Kidney epithelial cell (primary cell): Measurements from ENCODE around the gene SELENOV. TPM values are rescaled to one million over a fixed set of nuclear protein-coding genes. Genes with fewer than 3 reads are reported as not detected.

Experiments
- DNase-seq: peaks from one replicate; pipeline ENCODE4 v3.0.0-alpha.2; 2010; ENCODE audit warnings: low read depth
- H3K27me3 ChIP-seq: 2 replicates; pipeline ENCODE4 v1.6.0; 2011; ENCODE audit warnings: low read length; ENCODE audit not compliant: control insufficient read depth, insufficient read depth
- H3K36me3 ChIP-seq: 2 replicates; pipeline ENCODE4 v1.5.1; 2011; ENCODE audit warnings: low read length; ENCODE audit not compliant: control insufficient read depth, insufficient read depth
- H3K4me3 ChIP-seq: 2 replicates; pipeline ENCODE4 v1.5.1; 2011; ENCODE audit warnings: low read depth, mild to moderate bottlenecking, control low read depth, low read length
- CTCF ChIP-seq: IDR thresholded peaks from 2 replicates; pipeline ENCODE4 v1.5.1; 2011; ENCODE audit warnings: mild to moderate bottlenecking, moderate library complexity, low read length, control low read depth, inconsistent platforms; ENCODE audit not compliant: insufficient read depth, poor library complexity, severe bottlenecking
- total RNA-seq: library from RNA; depleted of rRNA; stranded (reverse); fragments of >200 nt; gene quantifications from 2 replicates; pipeline ENCODE4 v1.2.3, GENCODE V29; 2015

Gene SELENOV
- total RNA-seq, 1 donor from 2014 or later = 0.42 TPM

DNA sequence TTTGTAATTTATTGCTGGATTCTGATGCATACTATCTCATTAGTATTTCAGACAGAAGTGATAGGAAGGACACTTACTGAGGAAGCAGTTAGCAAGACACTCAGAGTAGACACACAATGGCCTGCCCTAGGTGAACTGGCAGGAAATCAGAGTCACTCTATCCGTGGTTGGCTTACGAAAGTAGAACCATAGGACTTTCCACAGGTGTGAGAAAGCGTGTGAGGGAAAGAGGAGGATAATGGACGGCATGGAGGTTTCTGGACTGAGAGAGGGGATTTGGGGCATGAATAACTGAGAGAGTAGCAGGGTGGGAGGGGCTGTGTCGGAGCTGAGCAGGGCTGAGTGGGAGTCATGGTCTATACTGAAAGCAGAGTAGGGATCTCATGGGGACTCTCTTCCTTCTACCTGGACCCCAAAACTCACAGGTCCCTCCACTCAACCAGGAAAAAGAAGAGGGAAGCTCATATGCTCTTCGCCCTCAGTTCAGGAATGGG is 43.7 kb downstream of the SELENOV start:
- Histone ChIP-seq H3K36me3 (no peaks in the 10 kb centered on the region), H3K27me3 (no peaks in the 10 kb centered on the region), H3K4me3 (no peak overlapping the region)
- DNase-seq = no peak
- no peak for TF ChIP-seq CTCF

- no peak for TF ChIP-seq CTCF
- Histone ChIP-seq H3K36me3 (no peaks in the 10 kb centered on the region), H3K4me3 (no peak overlapping the region), H3K27me3 (no peaks in the 10 kb centered on the region)
- DNase-seq = peak; percentile 67
Measured at GRCh38 chr19:39563408-39563807, 48.5 kb downstream of the SELENOV start.

DNA sequence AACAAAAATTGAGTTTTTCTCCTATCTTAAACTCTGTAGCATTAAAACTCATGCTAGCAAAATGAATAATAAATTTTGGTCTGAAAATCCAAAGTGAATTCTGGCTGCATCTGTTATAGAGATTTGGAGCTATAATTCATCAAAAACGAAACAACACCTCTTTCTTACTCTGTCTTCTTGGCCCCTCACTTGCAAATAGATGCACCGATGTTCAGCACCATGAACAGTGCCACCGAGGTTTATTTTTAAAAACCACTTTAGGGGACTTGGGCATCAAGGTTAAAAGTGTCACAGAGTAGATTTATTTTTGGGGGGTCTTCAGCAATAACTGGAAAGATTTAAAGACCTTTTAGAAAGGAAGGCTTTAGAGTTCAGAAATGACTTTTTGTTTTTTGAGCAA is 51.1 kb downstream of the SELENOV start:
- DNase-seq = no peak
- Histone ChIP-seq H3K36me3 (no peaks in the 10 kb centered on the region), H3K27me3 (no peaks in the 10 kb centered on the region), H3K4me3 (no peak overlapping the region)
- TF ChIP-seq CTCF = no peak

GRCh38 chr19:39568604-39569003 is 53.7 kb downstream of the SELENOV start:
- Histone ChIP-seq H3K27me3 (no peaks in the 10 kb centered on the region), H3K36me3 (no peaks in the 10 kb centered on the region), H3K4me3 (no peak overlapping the region)
- no peak for DNase-seq
- TF ChIP-seq CTCF = no peak

Other genes with a start within 250 kb of the SELENOV start
- gene IFNL2, start 246.7 kb upstream of the SELENOV start, total RNA-seq = not detected in 2 replicates
- gene IFNL1, start 218.7 kb upstream of the SELENOV start, total RNA-seq = not detected in 2 replicates
- 0.07 and 0.46 TPM in 2 replicates for gene LRFN1, start 194.3 kb upstream of the SELENOV start, total RNA-seq
- gene GMFG, start 179.1 kb upstream of the SELENOV start, total RNA-seq = not detected in 2 replicates
- 123 and 133 TPM in 2 replicates for gene SAMD4B, start 172.7 kb upstream of the SELENOV start, total RNA-seq
- gene PAF1, start 124.0 kb upstream of the SELENOV start, total RNA-seq = 37.8 and 44.6 TPM in 2 replicates
- 22.8 and 28.6 TPM in 2 replicates for gene MED29, start 123.8 kb upstream of the SELENOV start, total RNA-seq
- gene ZFP36, start 108.3 kb upstream of the SELENOV start, total RNA-seq = 7.5 and 12.4 TPM in 2 replicates
- 22.8 and 46.9 TPM in 2 replicates for gene PLEKHG2, start 102.5 kb upstream of the SELENOV start, total RNA-seq
- gene RPS16, start 79.2 kb upstream of the SELENOV start, total RNA-seq = 1,721 and 2,288 TPM in 2 replicates
- 106 and 121 TPM in 2 replicates for gene SUPT5H, start 69.6 kb upstream of the SELENOV start, total RNA-seq
- gene TIMM50, start 34.3 kb upstream of the SELENOV start, total RNA-seq = 89.0 and 94.3 TPM in 2 replicates
- 2.4 and 4.7 TPM in 2 replicates for gene DLL3, start 16.2 kb upstream of the SELENOV start, total RNA-seq
- 1.3 and 3.1 TPM in 2 replicates for gene EID2B, start 17.7 kb downstream of the SELENOV start, total RNA-seq
- 11.6 and 14.4 TPM in 2 replicates for gene EID2, start 25.0 kb downstream of the SELENOV start, total RNA-seq
- gene LGALS13, start 87.4 kb downstream of the SELENOV start, total RNA-seq = not detected in 2 replicates
- not detected in 2 replicates for gene LGALS16, start 140.8 kb downstream of the SELENOV start, total RNA-seq
- gene LGALS14, start 189.3 kb downstream of the SELENOV start, total RNA-seq = not detected in 2 replicates
- gene CLC, start 222.9 kb downstream of the SELENOV start, total RNA-seq = not detected in 2 replicates